DOHH2 (cell line): ENCODE data around the gene TMEM63C.

ENCODE experiments used
- CTCF ChIP-seq: fragments of 200-600 bp; sonication (generic); IDR thresholded peaks from one replicate; pipeline ENCODE4 v1.5.1; 2014; ENCODE audit warnings: antibody characterized with exemption, mild to moderate bottlenecking, low read depth, low read length; ENCODE audit not compliant: poor library complexity, severe bottlenecking
- EZH2phosphoT487 ChIP-seq: fragments of 200-600 bp; sonication (generic); IDR thresholded peaks from 2 replicates; pipeline ENCODE4 v1.6.1; 2017; ENCODE audit warnings: borderline replicate concordance, mild to moderate bottlenecking, antibody characterized with exemption, low read length, moderate library complexity, mixed read lengths

GRCh38 chr14:77238356-77238755 lies 56.8 kb downstream of the TMEM63C start:
- TF ChIP-seq CTCF (no peak), EZH2phosphoT487 (no peak)
